Inflammatory macrophage (primary cell): ENCODE results near the gene CREM.
"Not testable (repeated sequence)": the region's sequence is repeated elsewhere in the genome, so short reads cannot be mapped to it uniquely, and the experiment has no call there.

Experiments
- DNase-seq, 2 donors: peaks; one replicate each; pipeline ENCODE4 v3.0.0-alpha.2; 2020 to 2022
- total RNA-seq, 18 experiments: gene quantifications; one replicate each; lab custom pipeline; 2026; ENCODE audit warnings: mixed read lengths in 6 of 18, inconsistent platforms in 2 of 18; lab: John Stamatoyannopoulos, UW

CREM gene
- 15.2 to 30.4 (median 21.5) reads per million in 18 experiments for total RNA-seq

DNA sequence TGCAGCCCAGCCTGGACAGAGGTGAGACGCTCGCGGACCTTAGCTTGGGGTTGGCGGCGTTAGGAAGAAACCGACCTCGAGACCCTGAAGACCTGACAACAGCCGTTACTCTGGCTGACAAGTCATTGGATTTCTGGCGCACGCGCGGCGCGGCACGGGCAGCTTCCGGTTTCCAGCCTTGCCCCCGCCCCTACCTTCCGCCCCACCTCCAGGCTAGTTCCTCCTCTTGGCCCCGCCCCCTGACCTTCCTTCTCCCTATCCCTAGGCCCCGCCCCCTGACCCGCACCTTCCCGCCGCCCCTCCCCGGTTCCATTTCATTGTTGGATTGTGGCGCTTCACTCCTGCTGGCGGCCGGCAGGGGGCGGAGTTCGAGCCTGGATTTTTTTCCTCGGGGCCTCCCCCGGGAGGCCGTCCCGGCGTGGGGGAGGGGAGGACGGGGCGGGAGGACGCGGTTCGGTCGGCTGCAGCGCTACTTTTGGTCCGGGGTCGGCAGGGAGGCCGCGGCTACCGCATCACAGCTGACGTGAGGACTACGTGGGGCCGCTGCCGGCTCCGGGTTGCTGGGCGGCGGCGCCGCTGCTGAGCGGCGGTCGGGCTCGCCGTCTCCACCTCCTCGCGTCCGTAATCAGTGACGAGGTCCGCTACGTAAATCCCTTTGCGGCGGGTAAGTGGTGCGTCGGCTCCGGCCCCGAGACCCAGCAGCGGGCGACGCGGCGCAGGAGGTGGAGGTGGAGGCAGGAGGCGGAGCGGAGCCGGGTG lies at the start of gene CREM:
Gene CREM (plus strand): TSS at position 317 of the 759 bp plus-strand sequence. CDS start 10,990 bp downstream, outside the sequence.
- peak; percentile 96 to 97 for DNase-seq

DNA sequence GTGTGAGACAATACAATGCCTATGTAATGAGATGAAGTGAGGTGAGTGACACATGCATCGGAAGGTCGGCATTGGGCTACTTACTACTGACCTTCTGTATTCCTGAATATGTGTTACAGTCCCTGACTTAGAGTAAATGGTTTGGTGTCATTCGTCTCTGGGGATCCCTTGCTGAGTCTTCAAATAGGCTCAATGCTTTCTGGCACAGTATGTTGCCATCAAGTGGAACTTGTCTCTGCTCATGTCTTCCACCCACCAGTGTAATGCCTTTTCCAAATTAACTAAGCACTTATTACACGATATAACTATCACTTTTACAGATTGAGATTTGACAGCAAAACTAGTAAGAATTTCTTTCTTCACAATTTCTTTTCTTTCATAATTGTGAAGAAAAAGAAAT lies 47.4 kb upstream of the CREM start:
- no peak for DNase-seq

DNA sequence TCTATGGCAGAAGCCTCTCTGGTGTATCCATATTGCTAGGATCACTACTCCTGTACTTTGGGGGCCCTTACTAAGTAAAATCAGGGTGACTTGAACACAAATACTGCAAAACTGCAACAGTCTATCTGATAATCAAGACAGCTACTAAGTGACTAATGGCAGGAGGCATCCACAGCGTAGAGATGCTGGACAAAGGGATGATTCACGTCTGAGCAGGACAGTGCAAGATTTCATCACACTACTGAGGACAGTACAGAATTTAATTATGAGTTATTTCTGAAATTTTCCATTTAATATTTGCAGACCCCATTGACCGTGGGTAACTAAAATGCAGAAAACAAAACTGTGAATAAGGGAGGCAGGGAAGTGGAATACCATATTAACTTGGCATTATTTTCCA lies 46.9 kb upstream of the CREM start:
- peak in 1 of 2 donors; percentile 7 for DNase-seq

DNA sequence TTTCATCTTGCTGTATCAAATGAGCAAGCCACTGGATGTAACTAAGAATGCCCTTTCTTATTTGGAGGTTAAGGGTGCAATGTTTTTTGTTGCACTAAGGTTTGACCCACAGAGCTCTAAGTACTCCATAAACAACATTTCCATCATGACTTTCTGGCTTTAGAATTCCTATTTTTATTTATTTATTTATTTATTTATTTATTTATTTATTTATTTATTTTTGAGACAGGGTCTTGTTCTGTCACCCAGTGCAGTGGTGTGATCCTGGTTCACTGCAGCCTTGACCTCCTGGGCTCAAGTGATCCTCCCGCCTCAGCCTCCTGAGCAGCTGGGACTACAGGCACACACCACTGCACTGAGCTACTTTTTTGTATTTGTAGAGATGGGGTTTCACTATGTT lies 46.4 kb upstream of the CREM start:
- not testable (repeated sequence) for DNase-seq

DNA sequence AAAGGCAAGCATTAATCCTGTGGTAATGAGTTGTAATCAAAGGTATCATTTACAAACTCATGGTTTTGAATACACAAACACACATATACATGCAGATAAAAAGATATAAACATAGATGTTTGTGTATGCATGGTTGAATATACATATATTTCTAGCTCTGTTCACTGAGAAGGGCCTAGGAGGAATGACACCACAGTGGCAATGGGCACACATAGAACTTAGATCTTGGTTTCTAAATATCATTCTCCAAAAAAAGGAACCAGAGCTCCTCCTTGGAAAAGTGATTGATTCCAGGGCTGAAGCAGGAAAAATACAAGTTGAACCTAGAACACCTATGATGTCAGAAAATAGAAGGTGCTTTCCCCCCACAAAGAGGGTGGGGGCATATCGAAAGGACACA lies 43.4 kb upstream of the CREM start:
- no peak for DNase-seq

DNA sequence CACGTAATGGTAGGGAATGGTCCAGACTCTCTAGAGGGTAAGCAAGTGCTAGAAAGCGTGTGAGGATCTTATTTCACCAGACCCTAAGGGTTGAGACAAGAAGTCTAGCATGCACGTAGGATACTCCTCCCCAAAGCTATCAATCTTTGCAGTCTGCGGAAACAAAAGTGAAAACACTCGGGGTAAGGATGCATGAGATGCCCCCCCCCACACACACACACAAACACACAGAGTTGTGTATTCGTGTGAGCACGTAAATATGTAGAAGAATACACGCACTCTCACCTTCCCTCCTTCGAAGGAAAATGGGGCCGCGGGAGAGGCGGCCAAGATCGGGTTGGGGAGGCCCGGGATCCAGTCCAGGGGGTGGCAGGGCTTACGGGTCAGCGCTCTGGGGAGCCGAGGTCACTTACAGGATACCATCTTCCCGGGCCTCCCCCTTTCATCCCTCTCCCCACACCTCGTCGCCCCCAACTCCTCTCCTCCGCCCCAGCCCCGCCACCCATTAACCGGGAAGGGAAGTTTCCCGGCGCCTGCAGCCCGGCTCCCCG lies 37.0 kb upstream of the CREM start:
- peak in 1 of 2 donors; percentile 2 for DNase-seq

DNA sequence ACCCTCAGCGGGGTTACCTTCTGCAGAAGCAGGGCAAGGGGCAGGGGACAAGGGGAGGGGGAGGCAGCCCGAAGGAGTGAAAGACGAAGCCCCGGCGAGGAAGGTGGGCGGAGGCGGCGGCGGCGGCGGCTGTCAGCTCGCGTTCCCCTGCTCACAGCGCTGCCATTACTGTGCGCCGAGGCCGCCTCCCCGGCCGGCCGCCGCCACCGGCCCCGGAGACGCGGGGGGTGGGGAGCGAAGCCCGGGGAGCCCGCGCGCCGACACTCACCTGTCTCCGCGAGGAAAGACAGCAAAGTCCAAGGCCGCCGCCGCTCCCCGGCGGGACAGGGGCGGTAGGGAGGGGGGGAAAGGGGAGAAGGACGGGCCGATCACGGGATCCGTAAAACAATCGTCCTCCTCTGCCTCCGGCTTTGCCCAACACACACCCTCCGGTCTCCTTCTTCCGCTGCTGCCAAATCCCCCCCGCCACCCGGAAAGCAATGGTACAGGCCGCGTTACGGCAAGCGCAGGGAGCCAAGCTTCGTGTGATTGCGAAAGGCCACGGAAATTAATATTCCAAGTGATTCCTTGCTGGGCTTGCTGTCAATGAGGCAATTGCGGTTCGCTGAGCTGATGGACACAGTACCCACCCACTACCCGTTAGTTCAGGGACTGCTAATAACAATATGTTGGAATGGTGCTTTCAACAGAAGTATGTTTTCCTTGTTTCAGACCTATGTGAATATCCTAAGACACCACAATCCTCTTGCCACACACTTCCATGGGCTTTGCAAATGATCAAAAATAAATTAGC lies 36.3 kb upstream of the CREM start, which contains the start of gene CUL2:
Gene CUL2 (minus strand): TSS at position 180 of the 793 bp plus-strand sequence. CDS start 19,024 bp downstream, outside the sequence.
- DNase-seq, result peak; percentile 96 to 97

DNA sequence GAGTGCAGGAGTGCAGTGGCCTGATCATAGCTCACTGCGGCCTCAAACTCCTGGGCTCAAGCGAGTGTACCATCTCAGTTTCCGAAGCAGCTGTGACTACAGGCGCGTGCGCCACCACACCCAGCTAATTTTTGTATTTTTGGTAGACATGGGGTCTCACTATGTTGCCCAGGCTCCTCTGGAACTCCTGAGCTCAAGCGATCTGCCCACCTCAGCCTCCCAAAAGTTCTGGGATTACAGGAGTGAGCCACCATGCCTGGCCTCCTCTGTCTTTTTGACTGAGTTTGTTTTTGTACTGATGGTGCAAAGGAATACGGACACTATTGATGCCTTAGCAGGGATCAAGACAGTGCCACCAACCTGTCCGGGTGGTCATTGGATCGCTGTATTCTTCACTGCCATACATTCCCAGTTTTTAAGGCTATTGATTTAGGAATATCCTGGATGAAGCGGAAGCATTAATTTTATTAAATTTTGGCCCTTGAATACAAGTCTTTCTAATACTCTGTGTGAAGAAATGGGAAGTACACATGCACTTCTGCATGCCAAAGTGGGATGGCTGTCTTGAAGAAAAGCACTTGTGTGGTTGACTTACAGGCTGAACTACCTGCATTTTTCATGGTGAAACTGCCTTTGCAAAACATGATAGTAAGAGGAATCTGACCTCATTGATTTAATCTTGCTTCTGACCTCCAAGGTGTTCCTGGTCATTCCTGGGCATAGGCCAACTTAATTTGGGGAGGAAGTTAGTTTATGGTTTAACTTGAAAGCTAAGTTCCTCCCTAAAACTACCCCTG lies 34.5 kb upstream of the CREM start:
- DNase-seq, result peak; percentile 52 to 65

DNA sequence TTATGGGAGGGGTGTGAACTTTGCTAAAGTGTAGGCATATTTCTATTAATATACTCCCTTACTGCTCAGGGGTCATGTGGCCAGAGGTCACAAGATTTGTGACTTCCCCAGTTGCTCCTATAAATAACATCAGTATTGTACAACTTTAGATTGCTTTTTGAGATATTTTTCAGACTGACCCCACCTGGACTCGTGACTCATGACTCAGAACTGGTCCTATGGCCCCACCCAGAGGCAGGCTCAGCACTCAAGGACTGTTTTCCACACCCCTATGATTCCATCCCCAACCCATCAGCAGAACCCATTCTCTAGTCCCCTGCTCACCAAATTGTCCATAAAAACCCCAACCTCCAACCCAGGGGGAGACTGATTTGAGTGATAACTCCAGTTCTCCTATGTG lies 33.8 kb upstream of the CREM start:
- peak; percentile 93 to 95 for DNase-seq

DNA sequence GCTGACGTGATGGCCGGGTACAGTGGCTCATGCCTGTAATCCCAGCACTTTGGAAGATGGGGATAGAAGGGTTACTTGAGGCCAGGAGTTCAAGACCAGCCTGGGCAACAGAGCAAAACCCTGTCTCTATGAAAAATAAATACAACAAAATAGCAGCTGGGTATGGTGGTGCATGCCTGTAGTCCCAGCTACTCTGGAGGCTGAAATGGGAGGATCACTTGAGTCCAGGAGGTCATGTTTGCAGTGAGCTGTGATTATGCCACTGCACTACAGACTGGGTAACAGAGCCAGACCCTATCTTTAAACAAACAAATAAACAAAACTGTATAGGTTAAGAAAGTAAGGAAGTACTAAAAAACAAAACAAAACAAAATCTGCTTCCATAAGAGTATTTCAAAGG lies 30.3 kb upstream of the CREM start:
- no peak for DNase-seq

DNA sequence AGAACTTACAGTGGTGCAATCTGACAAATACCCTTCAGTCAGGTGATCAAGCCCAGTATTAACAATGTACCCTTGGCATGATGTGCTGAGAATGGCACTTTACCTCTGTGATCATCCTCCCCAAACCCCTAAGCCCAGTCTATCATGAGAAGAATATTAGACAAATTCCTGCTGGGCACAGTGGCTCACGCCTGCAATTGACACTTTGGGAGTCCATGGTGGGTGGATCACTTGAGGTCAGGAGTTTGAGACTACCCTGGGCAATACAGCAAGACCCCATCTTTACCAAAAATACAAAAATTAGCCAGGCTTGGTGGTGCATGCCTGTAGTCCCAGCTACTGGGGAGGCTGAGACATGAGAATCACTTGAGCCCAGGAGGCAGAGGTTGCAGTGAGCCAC lies 29.1 kb upstream of the CREM start:
- no peak for DNase-seq

DNA sequence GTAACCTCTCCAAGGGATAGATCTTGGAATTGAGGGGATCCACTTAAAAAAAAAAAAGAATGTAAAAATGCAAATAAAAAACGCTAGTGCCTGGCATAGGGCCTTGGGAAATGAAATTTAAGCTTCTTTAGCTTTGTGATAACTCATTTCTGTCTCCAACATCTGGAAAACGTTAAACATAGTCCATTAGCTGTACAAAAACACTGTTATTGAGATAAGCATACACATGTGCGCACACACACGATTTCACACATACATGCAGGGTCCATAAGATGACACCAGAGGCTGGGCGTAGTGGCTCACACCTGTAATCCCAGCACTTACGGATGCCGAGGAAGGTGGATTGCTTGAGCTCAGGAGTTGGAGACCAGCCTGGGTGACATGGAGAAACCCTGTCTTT lies 22.8 kb upstream of the CREM start:
- no peak for DNase-seq

DNA sequence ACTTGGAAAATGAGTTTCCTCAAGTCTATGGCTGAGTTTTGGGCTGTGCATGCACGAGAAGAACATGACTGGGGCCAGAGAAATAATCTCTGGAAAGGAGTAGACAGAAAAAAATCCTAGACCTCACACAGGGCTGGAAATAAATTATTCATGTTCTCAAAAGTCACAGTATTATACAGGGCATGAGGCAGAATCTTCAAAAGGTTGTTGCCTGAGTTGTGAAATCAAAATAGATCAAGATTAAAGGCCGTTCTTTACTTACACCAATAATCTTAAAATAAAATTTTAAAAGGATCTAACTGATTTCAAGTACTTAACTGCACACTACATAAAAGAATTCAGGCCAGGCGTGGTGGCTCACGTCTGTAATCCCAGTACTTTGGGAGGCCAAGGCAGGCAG lies 14.1 kb upstream of the CREM start:
- DNase-seq, result no peak

DNA sequence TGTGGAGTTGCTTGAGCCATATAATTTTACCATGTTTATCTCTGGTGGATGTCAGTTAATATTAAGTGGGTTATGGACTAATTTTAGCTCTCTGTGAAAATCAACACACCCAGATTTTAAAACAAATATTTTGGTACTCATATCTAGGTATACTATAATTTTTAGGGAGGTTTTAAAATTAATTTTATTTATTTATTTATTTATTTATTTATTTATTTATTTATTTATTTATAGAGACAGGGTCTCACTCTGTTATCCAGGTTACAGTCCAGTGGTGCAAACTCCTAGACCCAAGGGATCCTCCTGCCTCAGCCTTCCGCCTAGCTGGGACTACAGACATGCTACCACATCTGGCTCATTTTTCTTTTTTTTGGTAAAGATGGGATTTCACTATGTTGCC lies 7.3 kb upstream of the CREM start:
- DNase-seq, result no peak

DNA sequence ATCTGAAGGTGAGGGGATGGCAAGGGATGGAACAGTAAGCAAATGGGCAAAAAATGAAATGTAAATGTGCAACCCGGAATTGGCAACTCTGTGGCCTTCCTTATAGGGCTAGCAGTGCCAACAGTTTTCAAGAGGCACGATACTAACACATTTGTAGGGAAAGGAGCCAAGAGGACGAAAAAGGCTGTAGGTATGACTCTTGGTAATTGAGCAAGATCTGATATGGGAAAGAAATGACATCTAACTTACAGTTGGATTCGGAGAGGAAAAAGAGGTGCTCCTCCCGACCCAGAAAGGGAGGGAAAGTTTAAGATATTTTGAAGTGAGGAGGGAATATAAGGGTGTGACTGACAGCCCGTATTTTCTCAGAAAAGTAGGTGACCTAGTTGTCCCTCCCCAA lies 2.1 kb upstream of the CREM start:
- no peak for DNase-seq

DNA sequence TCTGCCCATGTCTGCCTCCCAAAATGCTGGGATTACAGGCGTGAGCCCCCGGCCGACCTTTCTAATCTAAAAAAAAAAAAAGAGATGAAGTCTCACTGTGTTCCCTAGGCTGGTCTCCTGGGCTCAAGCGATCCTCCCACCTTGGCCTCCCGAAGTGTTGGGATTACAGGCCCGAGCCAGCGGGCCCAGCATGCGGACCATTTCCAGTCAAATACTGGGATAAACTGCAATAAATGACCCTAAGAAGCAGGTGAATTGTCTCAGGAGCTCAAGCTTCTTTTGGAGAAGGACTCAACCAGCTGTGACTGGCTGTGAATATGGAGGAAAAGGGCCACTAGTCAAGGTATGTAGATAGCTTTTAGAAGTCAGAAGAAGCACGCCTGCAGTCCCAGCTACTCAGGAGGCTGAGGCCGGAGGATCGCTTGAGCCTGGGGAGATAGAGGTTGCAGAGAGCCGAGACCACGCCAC lies 550 bp upstream of the CREM start:
- DNase-seq, result peak in 1 of 2 donors; percentile 6

DNA sequence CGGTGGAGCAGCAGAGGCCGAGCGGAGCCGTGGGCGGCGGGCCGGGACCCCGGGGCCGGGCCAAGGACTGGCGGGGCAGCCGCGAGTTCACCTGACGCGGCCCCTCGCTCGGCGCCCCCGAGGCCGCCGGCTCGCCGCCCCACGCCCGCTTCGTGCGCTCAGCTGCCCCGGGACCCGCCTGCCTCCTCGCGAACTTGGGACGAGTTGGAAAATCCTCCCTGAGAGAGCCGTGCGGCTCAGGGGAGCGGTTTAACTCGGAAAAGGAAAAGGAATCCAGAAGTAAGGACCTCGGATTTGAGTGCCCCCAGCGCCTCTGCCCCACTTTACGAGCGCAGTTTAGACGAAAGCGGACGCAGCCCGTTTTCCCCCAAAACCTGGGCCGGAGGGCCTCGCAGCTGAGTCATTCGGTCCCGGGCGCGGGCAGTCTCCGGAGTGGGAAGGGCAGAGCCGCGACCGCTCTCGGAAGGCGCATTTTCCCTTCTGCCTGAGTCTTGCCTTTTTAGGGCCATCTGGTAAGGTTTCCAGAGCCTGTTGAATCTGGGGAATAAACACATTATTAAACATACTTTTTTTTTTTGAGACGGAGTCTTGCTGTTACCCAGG lies 744 bp downstream of the CREM start:
- DNase-seq, result peak; percentile 51 to 67

DNA sequence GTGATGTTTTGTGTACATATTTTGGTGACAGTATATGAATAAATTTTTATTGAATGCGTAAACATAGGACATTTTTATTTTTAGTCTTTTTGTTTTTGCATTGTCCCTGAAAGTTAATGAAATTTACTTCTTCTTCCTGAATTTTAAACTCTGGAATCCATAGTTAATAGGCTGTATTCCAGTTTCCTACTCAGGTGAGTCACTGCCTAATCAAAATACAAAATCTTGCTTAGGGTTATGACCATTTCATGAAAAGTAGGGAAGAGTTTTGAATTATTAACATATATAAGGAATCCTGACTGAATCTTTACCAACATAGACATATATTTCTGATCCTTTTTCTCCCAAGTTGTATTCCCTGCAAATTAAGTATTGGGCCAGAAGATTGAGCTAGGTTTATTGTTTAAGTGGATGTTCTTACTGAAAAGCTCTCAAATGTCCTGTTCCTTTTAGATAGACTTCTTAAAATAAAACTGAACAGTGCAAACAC lies 2.6 kb downstream of the CREM start:
- DNase-seq, result no peak

DNA sequence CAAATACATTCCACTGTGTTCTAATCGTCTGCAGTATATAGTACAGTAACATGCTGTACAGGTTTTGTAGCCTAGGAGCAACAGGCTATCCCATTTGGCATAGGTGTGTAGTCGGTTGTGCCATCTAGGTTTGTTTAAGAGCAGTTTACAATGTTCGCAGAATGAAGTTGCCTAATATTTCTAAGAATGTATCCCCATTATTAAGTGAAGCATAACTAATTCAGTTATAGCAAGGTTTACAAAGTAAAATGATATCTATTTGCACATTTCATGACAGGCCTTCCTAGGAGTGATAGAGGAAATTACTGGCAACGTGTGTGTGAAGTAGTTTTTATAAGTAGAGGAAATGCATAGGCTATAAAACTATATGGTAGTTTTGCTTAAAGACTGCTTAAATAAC lies 4.0 kb downstream of the CREM start:
- DNase-seq, result no peak

DNA sequence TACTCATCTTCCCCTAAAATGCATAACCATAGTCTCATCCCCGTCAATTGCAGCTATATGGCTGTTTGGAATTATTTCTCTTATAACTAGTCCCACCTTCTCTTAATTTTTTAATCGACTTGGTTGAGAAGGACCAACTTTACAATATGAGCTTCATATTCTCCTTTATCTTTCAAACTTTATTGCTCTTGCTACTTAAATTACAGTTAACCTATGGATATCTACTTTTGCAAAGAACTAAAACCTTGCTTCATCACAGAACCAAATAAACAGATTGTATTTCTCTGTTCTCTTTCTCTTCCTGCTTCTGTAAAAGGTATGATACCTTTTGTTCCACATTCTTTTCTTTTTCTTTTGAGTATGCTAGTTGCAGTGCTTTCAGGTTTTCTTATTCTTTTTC lies 6.1 kb downstream of the CREM start:
- DNase-seq, result no peak

DNA sequence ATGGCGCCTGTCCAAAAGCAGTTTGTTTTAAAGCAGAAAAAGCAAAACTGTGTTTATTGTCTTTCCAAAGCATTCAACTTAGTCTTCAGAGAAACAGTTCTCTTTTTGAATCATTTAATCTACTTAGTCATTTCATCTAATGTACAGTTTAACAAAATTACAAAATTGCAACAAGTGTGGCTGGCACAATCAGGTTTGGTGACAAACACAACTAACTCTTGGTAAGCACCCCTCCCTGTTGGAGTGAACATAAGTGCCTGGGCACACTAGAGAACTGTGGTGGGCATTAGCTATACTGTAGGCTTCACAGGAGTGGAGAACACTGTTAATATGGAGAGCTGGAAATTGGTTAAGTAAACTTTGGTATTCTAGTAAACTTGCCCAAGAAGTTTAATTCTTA lies 6.9 kb downstream of the CREM start:
- DNase-seq, result no peak

DNA sequence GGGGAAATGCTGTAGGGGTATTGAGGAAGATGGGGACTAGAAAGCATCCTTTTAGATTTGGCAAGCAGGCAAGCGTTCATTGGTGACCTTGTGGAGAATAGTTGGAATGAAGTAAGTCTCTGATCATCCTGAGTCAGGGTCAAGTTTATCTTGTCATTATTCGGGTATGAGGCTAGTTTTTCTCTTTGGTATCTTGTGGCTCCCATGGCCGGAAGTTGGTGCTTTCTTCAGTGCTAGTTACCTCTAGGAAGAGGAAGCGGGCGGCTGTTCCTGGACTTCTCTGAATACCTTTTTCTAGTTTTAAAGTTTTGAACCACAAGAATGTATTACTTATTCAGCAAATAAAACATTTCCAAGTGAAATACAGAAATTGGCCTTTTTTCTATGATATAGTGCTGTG lies 9.2 kb downstream of the CREM start:
- no peak for DNase-seq
